ENCODE results near the gene HTT. TPM values are rescaled to one million over a fixed set of nuclear protein-coding genes. Genes with fewer than 3 reads are reported as not detected.

HTT gene
- total RNA-seq, 1 donor from 2014 or later, result 72.0 TPM

DNA sequence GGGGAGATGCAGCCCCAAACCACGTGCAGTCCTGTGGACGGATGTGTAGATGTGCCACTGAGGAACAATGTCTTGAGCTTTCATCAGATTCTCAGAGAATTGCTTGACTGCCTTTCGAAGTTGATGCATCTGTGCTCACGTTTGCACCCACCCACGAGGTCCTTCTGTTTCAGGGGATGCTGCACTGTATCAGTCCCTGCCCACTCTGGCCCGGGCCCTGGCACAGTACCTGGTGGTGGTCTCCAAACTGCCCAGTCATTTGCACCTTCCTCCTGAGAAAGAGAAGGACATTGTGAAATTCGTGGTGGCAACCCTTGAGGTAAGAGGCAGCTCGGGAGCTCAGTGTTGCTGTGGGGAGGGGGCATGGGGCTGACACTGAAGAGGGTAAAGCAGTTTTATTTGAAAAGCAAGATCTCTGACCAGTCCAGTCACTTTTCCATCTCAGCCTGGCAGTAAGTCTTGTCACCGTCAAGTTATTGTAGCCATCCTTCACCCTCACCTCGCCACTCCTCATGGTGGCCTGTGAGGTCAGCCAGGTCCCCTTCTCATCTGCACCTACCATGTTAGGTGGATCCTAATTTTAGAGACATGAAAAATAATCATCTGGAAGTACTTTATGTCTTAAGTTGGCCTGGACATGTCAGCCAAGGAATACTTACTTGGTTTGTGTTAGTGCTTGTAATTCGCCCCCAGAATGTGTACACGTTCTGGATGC lies 138.1 kb downstream of the HTT start:
- no peaks in the 10 kb centered on the region for H3K4me1 Mint-ChIP-seq
- H3K9me3 Mint-ChIP-seq, result no peaks in the 10 kb centered on the region
- H3K36me3 Mint-ChIP-seq (ENCODE audit: low read depth), result peaks cover 17% of the 10 kb centered on the region
- no peaks in the 10 kb centered on the region for H3K27me3 Mint-ChIP-seq (ENCODE audit: low read depth)
- H3K4me3 Mint-ChIP-seq, result no peak overlapping the region
- no peak overlapping the region for H3K27ac Mint-ChIP-seq (ENCODE audit: unreplicated experiment)
- TF ChIP-seq, protein P1, sequence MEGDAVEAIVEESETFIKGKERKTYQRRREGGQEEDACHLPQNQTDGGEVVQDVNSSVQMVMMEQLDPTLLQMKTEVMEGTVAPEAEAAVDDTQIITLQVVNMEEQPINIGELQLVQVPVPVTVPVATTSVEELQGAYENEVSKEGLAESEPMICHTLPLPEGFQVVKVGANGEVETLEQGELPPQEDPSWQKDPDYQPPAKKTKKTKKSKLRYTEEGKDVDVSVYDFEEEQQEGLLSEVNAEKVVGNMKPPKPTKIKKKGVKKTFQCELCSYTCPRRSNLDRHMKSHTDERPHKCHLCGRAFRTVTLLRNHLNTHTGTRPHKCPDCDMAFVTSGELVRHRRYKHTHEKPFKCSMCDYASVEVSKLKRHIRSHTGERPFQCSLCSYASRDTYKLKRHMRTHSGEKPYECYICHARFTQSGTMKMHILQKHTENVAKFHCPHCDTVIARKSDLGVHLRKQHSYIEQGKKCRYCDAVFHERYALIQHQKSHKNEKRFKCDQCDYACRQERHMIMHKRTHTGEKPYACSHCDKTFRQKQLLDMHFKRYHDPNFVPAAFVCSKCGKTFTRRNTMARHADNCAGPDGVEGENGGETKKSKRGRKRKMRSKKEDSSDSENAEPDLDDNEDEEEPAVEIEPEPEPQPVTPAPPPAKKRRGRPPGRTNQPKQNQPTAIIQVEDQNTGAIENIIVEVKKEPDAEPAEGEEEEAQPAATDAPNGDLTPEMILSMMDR (conservative IDR thresholded peaks at IDR 0.05), result no peak
- DNase-seq (ENCODE audit: low read depth, low spot score), result no peak

DNA sequence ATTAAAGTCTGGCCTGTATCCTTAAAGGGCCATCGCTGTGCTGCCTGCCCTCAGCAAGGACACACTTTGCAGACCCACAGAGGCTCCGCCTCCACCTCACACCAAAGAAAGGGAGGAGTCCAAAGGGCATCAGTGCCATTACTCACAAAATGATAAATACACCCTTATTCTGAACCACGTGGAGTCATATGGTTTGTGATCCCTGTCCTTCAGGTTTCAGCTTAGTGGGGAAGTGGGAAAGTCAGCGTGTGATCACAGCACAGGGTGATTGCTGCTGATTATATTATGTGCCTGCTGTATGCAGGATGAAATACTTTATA lies 138.6 kb downstream of the HTT start:
- peaks cover 17% of the 10 kb centered on the region for H3K36me3 Mint-ChIP-seq (ENCODE audit: low read depth)
- H3K27ac Mint-ChIP-seq (ENCODE audit: unreplicated experiment), result no peak overlapping the region
- no peak for DNase-seq (ENCODE audit: low read depth, low spot score)
- no peaks in the 10 kb centered on the region for H3K27me3 Mint-ChIP-seq (ENCODE audit: low read depth)
- no peak overlapping the region for H3K4me3 Mint-ChIP-seq
- TF ChIP-seq, protein P1 (conservative IDR thresholded peaks at IDR 0.05), result no peak
- H3K4me1 Mint-ChIP-seq, result no peaks in the 10 kb centered on the region
- H3K9me3 Mint-ChIP-seq, result no peaks in the 10 kb centered on the region

DNA sequence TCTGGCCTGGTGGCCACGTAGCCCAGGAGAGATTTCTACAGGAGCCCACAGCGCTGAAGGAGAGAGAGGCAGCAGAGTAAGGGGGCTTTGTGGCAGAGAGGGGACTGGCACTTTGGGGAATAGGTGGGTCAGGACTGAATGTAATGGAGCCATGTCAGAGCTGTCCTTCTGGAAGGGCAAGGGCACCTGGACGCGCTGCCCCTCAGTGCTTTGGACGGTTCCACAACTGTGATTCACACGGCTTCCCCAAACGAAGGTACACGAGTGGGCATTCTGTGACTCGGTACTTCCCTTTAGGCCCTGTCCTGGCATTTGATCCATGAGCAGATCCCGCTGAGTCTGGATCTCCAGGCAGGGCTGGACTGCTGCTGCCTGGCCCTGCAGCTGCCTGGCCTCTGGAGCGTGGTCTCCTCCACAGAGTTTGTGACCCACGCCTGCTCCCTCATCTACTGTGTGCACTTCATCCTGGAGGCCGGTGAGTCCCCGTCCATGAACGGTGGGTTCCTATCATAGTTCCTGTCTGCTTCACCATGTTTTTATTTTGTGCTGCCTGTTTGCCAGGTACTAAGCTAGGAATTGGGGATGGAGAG lies 139.3 kb downstream of the HTT start:
- Mint-ChIP-seq H3K9me3 (no peaks in the 10 kb centered on the region), H3K27me3 (ENCODE audit: low read depth) (no peaks in the 10 kb centered on the region), H3K4me3 (no peak overlapping the region), H3K36me3 (ENCODE audit: low read depth) (peaks cover 17% of the 10 kb centered on the region), H3K27ac (ENCODE audit: unreplicated experiment) (no peak overlapping the region), H3K4me1 (no peaks in the 10 kb centered on the region)
- TF ChIP-seq, protein P1 (conservative IDR thresholded peaks at IDR 0.05), result no peak
- no peak for DNase-seq (ENCODE audit: low read depth, low spot score)

DNA sequence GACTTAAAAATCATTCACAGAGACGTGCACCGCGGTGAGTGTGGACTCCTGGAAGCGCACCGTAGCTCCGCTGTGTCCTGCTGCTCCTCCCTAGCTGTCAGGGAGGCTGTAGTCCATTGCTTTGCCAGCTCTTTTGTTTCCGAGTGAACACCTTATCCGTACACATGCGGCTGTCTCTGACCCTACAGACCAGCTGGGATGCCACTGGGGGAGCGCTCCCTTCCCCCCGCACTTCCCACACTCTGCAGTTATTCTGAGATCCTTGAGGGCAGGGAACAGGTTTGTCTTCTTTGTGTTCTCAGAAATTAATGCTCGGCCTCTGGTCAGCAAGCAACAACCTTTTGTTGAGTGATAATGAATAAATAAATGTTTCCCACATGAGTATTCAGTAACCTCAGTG lies 140.8 kb downstream of the HTT start:
- peaks cover 8% of the 10 kb centered on the region for H3K36me3 Mint-ChIP-seq (ENCODE audit: low read depth)
- H3K9me3 Mint-ChIP-seq, result no peaks in the 10 kb centered on the region
- no peak for DNase-seq (ENCODE audit: low read depth, low spot score)
- no peak overlapping the region for H3K4me3 Mint-ChIP-seq
- no peaks in the 10 kb centered on the region for H3K27me3 Mint-ChIP-seq (ENCODE audit: low read depth)
- TF ChIP-seq, protein P1 (conservative IDR thresholded peaks at IDR 0.05), result no peak
- H3K27ac Mint-ChIP-seq (ENCODE audit: unreplicated experiment), result no peak overlapping the region
- H3K4me1 Mint-ChIP-seq, result no peaks in the 10 kb centered on the region

DNA sequence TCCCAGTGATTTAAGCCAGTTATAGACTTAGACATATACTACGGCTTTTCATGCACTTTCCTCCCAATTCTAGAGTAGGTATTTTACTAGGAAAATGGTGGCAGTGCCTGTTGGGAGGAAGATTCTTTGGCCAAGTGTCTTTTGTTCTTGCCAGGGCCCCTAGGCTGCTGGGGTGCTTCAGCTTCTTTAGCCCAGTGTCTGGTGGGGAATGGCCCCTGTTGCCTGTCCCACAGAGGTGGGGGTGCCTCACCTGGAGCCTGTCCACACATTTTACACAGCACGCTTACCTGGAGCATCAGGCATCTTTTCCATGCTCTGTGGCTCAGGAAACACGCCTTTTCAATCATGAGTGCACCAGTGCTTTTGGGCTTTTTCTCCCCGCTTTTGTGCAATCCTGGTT lies 141.3 kb downstream of the HTT start:
- Mint-ChIP-seq H3K27me3 (ENCODE audit: low read depth) (no peaks in the 10 kb centered on the region), H3K4me3 (no peak overlapping the region), H3K4me1 (no peaks in the 10 kb centered on the region), H3K27ac (ENCODE audit: unreplicated experiment) (no peak overlapping the region), H3K36me3 (ENCODE audit: low read depth) (peaks cover 6% of the 10 kb centered on the region), H3K9me3 (no peaks in the 10 kb centered on the region)
- no peak for DNase-seq (ENCODE audit: low read depth, low spot score)
- TF ChIP-seq, protein P1 (conservative IDR thresholded peaks at IDR 0.05), result no peak

Data from neural crest cell (in vitro differentiated cells).